COLO829 (cell line): Measurements from ENCODE around the gene RNU6-9.
"Not testable (repeated sequence)": the region's sequence is repeated elsewhere in the genome, so short reads cannot be mapped to it uniquely, and the experiment has no call there.

ENCODE experiments used
- DNase-seq: peaks from one replicate; pipeline ENCODE4 v3.0.0; 2012; ENCODE audit warnings: low spot score

Gene RNU6-9

DNA sequence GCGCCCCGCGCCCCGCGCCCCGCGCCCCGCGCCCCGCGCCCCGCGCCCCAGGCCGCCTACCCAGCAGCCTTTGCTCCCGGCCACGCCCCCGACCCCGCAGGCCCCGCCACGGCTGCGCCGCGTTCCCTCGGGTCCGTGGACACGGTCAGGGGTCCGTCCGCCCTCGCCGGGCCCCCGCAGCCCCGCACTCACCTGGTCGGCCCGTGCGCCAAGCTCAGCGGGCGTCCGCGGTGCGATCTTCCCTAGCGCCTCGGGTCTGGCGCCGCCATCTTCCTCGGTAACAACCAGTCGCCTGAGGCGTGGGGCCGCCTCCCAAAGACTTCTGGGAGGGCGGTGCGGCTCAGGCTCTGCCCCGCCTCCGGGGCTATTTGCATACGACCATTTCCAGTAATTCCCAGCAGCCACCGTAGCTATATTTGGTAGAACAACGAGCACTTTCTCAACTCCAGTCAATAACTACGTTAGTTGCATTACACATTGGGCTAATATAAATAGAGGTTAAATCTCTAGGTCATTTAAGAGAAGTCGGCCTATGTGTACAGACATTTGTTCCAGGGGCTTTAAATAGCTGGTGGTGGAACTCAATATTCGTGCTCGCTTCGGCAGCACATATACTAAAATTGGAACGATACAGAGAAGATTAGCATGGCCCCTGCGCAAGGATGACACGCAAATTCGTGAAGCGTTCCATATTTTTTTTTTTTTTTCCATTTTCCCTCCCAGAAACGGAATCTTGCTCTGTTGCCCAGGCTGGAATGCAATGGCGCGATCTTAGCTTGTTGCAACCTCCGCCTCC, at the start of gene RNU6-9, which contains the start of gene MED16:
Gene RNU6-9, plus strand, starts transcription at position 591 of the 796 bp plus-strand sequence.
Gene MED16, minus strand, starts transcription at position 294 of the 796 bp plus-strand sequence. CDS start 2,056 bp downstream, outside the sequence.
- DNase-seq = peak; percentile 99

DNA sequence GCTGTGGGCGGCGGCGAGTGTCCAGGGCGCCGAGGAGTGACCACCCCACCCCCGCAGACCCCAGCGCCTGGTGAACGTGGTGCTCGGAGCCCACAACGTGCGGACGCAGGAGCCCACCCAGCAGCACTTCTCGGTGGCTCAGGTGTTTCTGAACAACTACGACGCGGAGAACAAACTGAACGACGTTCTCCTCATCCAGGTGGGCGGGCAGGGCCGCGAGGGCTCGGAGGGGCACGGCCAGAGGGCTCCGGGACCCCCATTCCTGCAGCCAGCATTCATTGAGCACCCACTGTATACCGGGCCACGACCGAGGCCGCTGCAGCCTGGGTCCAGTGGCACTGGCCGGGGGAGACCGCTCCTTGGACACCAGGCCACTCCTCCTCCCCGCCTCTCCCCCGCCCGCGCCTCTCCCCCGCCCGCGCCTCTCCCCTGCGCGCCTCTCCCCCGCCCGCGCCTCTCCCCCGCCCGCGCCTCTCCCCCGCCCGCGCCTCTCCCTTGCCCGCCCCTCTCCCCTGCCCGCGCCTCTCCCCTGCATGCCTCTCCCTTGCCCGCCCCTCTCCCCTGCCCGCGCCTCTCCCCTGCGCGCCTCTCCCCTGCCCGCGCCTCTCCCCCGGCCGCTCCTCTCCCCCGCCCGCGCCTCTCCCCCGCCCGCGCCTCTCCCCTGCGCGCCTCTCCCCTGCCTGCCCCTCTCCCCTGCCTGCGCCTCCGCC, 49.3 kb upstream of the RNU6-9 start:
- no peak for DNase-seq

DNA sequence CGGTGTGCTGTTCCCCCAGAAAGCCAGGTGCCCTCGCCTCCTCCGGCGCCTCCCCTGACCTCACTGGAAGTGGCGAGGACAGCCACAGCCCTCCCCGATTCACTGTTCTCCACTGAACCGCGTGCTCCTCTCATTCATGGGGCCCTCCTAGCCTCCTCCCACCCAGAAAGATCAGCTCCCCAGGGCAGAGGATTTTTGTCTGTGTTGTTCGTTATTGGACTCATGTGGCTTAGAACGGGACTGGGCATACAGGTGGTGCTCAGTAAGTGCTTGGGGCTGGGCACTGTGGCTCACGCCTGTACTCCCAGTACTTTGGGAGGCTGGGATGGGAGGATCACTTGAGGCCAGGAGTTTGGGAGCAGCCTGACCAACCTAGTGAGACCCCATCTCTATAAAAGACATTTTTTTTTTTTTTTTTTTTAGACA, 48.7 kb upstream of the RNU6-9 start:
- DNase-seq = no peak

DNA sequence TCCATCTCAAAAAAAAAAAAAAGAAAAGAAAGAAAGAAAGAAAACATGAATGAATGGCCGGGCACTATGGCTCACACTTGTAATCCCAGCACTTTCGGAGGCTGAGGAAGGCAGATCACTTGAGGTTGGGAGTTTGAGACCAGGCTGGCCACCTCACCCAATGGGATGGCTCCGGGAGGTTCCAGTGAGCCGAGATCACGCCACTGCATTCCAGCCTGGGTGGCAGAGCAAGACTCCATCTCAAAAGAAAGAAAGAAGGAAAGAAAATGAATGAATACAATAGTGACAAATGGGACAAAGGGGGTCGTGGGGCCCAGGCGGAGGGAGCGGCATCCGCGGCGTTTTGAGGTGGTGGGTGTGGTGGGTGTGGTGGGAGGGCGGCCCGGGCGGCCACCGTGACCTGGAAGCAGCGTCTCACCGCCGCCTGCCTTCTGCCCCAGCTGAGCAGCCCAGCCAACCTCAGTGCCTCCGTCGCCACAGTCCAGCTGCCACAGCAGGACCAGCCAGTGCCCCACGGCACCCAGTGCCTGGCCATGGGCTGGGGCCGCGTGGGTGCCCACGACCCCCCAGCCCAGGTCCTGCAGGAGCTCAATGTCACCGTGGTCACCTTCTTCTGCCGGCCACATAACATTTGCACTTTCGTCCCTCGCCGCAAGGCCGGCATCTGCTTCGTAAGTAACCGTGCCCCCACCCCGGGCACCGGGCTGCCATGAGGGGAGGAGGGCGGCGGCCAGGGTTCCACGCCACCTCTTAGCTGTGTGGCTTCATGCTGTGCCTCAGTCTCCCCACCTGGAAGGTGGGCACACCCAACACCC, 47.4 kb upstream of the RNU6-9 start:
- no peak for DNase-seq

DNA sequence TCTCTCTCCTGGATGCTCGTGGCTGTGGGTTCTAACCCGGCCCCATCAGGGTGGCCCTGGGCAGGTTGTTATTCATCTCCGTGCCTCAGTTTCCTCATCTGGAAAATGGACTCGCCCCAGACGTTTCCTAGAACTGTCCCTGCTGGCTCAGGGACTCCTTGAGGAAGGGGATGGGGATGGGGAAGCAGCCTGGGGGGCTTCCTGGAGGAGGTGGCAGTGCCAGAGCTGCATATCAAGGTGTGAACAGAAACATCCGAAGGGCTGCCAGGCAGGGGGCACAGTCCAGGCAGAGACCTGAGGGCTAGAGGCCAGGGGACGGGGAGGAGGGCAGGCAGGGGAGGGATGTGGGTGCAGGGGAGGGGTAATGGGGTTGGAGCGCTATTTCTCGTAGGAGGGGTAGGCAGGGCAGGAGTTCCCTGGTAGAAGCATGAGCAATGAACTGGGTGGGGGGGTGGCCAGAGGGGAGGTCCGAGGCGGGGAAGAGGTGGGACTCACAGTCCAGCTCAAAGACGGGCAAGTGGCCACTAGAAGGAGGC, 44.8 kb upstream of the RNU6-9 start:
- DNase-seq = no peak

DNA sequence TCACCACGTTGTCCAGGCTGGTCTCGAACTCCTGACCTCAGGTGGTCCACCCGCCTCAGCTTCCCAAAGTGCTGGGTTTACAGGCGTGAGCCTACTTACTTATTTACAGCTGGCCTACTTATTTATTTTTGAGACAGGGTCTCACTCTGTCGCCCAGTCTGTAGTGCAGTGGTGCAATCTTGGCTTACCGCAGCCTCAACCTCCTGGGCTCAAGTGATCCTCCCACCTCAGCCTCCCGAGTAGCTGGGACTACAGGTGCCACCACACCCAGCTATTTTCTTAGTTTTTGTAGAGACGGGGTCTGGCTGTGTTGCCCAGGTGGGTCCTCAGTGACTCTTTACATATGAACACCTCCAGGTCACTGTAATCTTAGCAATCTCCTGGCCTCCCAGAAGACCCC, 44.1 kb upstream of the RNU6-9 start:
- not testable (repeated sequence) for DNase-seq

DNA sequence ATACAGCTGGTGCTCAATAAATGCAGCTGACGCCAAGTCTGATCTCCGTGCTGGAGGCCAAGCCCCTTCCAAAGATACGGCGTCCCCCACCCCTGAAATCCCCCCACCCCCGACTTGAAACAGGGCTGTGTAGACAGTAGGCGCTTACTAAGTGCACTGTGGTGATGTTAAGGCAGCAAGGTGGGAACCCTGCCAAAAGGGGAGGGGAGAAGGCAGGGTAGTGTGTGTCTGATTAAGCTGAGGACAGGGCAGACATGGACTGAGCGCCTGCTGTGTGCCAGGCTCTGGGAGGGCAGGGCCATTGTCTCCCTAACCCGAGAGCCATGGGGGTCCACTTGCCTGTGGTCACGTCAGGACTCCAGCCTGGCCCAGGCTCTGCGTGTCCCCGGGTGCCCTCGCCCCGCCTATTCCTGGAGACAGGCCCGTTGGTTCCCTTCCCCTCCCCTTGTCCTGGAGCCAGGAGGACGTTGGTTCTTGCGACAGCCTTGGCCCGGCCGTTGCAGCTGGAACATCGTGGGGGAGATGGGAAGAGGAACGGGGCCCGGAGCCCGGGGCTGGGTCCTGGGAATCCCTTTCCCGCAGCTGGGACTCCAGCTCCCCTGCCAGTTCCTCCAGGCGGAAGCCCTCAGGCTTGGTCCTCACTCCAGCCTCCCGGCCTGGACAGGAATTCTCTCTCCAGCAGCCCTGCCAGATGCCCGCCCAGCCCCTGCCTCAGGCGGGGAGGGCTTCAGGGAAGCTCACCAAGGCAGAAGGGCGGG, 42.9 kb upstream of the RNU6-9 start:
- DNase-seq = no peak

DNA sequence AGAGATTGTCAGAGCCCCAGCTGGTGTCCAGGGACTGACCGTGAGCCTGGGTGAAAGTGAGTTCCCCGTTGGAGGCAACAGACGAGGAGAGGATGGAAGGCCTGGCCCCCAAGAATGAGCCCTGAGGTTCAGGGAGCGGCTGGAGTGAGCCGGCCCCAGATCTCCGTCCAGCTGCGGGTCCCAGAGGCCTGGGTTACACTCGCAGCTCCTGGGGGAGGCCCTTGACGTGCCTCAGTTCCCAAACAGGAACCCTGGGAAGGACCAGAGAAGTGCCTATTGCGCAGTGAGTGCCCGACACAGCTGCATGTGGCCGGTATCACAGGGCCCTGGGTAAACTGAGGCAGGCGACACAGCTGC, 42.3 kb upstream of the RNU6-9 start:
- DNase-seq = no peak

DNA sequence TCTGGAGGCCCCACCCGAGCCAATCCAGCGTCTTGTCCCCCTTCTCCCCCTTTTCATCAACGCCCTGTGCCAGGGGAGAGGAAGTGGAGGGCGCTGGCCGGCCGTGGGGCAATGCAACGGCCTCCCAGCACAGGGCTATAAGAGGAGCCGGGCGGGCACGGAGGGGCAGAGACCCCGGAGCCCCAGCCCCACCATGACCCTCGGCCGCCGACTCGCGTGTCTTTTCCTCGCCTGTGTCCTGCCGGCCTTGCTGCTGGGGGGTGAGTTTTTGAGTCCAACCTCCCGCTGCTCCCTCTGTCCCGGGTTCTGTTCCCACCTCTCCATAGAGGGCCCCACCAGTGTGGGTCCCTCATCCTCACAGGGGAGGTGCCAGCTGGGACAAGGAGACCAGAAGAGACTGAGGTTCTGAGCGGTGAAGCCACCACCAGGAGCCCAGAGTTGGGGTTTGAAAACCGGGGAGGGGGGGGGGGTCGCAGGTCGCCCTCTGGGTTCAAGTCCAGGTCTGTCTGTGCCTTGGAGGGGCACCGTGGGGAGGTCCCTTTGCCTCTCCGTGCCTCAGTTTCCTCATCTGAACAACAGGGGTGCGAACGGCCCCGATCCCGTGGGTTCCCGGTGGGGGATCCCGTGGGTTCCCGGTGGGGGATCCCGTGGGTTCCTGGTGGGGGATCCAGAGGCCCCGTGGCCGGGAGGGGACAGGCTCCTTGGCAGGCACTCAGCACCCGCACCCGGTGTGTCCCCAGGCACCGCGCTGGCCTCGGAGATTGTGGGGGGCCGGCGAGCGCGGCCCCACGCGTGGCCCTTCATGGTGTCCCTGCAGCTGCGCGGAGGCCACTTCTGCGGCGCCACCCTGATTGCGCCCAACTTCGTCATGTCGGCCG, 40.9 kb upstream of the RNU6-9 start, which contains the start of gene ELANE:
Gene ELANE, plus strand, starts transcription at position 168 of the 878 bp plus-strand sequence. Its CDS starts 26 bp downstream, at position 194.
- DNase-seq = no peak

DNA sequence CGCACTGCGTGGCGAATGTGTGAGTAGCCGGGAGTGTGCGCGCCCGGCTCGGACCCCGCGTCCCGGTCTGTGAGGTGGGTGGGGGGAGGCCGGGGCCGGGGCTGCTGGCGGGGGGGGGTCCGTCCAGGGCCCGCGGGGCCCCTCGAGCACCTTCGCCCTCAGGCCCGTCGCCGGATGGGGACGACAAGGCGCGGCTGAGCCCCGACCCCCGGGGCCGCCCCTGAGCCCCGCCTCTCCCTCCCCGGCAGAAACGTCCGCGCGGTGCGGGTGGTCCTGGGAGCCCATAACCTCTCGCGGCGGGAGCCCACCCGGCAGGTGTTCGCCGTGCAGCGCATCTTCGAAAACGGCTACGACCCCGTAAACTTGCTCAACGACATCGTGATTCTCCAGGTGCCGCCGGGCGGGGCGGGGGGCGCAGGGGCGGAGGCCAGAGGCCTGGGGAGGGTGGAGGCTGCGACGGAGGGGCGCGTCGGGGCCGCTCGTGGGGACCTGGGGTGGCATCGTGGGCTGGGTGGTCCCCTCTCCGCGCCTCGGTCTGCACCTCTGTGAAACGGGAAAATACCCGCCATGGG, 40.2 kb upstream of the RNU6-9 start:
- DNase-seq = no peak

DNA sequence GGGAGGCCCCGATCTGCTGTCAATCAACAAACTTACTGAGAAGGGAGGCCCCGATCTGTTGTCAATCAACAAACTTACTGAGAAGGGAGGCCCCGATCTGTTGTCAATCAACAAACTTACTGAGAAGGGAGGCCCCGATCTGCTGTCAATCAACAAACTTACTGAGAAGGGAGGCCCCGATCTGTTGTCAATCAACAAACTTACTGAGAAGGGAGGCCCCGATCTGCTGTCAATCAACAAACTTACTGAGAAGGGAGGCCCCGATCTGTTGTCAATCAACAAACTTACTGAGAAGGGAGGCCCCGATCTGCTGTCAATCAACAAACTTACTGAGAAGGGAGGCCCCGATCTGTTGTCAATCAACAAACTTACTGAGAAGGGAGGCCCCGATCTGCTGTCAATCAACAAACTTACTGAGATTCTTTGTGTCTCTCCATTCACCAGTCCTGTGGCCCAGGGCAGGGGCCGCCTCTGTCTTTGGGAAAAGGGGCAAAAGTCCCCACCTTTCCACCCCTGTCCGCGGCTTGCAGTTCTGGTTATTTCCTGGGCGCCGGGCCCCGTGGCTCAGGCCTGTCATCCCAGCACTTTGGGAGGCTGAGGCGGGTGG, 39.6 kb upstream of the RNU6-9 start:
- not testable (repeated sequence) for DNase-seq

DNA sequence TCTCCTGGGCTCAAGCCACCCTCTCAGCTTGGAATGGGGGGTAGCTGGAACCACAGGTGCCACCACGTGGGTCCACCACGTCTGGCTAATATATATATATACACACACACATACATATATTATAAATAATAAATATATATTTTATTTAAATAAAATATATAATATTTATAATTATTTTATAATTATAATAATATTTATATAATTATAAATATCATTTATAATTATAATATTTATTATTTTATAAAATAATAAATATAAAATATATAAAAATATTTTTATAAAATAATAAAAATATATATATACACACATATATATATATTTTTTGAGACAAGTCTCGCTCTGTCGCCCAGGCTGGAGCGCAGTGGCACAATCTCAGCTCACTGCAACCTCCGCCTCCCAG, 38.7 kb upstream of the RNU6-9 start:
- no peak for DNase-seq

DNA sequence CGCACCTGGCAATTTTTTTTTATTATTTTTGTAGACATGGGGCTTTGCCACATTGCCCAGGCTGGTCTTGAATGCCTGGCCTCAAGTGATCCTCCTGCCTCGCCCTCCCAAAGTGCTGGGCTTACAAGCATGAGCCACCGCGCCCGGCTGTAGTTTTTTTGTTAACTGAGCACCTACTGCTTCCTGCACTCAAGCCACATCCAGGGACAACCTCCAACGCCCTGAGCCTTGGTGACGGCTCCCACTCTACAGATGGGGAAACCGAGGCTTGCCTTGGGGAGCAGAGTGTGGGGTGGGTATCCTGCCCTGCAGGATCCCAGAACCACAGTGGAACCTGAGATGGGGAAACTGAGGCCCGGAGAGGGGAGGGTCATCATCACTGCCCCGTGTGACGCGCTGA, 38.1 kb upstream of the RNU6-9 start:
- DNase-seq = no peak

DNA sequence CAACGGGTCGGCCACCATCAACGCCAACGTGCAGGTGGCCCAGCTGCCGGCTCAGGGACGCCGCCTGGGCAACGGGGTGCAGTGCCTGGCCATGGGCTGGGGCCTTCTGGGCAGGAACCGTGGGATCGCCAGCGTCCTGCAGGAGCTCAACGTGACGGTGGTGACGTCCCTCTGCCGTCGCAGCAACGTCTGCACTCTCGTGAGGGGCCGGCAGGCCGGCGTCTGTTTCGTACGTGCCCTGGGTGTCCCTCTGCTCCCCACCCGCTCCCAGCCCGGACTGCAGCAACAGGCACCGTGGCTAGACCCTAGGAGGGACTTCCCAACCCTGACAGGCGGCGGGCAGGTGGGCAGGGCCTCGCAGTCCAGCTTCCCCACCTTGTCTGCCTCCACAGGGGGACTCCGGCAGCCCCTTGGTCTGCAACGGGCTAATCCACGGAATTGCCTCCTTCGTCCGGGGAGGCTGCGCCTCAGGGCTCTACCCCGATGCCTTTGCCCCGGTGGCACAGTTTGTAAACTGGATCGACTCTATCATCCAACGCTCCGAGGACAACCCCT, 37.6 kb upstream of the RNU6-9 start:
- no peak for DNase-seq

DNA sequence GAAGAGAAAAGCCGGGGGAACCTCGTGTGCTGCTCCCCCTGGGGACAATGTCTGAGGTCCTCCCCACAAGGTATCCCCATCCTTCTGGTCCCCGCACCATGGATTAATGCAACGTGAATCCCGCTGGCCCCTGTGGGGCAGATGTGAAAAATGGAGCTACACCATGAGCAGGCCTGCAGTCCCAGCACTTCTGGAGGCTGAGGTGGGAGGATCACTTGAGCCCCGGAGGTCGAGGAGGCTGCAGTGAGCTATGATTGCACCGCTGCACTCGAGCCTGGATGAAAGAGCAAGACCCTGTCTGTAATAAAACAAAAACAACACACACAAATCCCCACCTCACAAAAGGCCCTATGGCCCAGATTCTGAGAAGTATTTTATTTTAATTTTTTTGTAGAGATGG, 35.0 kb upstream of the RNU6-9 start:
- no peak for DNase-seq

DNA sequence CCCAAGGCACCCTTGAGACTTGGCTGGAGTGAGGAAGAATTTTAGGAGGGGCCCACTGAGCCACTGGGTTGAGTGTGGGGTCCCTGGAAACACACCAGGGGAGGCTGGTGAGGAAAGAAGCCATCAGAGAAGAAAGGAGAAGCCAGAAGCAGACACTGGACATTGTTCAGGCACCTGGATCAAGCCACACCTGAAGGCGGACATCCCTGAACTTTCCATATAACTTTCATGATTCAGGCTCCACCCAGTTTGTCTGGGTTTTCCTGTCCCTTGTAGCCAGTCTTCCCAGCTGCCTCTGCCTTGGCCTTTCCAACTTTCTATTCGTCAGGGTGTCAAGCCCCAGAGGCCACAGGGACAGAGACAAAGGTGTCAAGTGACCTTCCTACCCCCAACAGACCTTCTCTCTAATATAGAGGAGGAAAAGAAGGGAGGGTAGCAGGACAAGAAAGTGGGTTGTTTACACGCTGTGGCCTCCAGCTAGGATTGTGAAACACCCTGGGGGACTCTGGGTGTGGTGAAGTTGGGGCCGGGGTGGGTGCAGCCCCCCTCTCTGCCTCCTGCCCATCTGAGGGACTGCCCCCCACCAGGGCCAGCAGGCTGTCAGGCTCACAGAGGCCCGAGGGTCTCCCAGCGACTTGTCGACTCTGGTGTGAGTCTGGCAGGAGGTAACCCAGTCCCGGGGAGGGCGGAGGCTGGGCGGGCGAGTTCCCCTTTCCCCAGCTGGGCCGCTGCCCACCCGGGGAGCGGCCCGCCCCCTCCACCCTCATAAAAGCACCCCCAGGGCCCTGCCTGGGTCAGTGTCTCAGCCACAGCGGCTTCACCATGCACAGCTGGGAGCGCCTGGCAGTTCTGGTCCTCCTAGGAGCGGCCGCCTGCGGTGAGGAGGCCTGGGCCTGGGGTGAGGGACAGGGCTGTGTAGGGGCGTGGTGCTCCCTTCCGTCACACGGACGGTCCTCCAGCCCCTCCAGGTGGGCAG, 34.1 kb upstream of the RNU6-9 start, which contains the start of gene CFD:
Gene CFD, plus strand, starts transcription at position 797 of the 976 bp plus-strand sequence. Its CDS starts 26 bp downstream, at position 823.
- no peak for DNase-seq

DNA sequence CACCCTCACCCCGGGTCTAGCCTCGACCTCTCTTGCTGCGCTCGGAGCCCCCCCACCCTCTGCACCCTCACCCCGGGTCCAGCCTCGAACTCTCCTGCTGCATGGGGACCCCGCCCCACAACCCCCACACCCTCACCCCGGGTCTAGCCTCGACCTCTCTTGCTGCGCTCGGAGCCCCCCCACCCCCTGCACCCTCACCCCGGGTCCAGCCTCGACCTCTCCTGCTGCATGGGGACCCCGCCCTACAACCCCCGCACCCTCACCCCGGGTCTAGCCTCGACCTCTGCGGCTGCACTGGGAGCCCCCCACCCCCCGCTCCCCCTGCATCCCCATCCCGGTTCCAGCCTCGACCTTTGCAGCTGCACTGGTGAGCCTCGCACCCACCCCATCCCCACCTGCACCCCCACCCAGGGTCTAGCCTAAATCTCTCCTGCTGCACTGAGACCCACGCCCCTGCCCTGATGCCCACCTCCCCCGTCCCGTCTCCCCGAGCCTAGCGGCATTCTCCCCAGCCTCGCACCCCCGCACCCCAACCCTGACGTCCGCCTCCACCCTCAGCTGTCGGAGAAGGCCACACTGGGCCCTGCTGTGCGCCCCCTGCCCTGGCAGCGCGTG, 32.0 kb upstream of the RNU6-9 start:
- no peak for DNase-seq
